Cardiac fibroblast (primary cell): ENCODE results near the gene DPCD.
"Not testable (repeated sequence)": the region's sequence is repeated elsewhere in the genome, so short reads cannot be mapped to it uniquely, and the experiment has no call there.

ENCODE experiments used
- DNase-seq, 2 donors: peaks; one replicate each; pipeline versions ENCODE4 v3.0.0 to v3.0.0-alpha.2; 2010; ENCODE audit warnings: low read depth in 2 of 2
- H3K4me3 ChIP-seq, 2 donors: replicated peaks in 1 of 2; 1 replicate in 1 of 2; 2 replicates in 1 of 2; pipeline ENCODE4 v1.5.1; 2011; ENCODE audit warnings: low read depth in 2 of 2, low read length in 2 of 2, mild to moderate bottlenecking in 2 of 2, moderate library complexity in 1 of 2
- TF ChIP-seq, protein P1 (sequence below): IDR thresholded peaks from one replicate; pipeline ENCODE4 v1.5.1; 2011; ENCODE audit warnings: low read depth, mild to moderate bottlenecking, low read length, inconsistent platforms

Gene DPCD

GRCh38 chr10:101630633-101630920 lies 42.5 kb downstream of the DPCD start:
- no peak overlapping the region for H3K4me3 ChIP-seq
- no peak for DNase-seq
- TF ChIP-seq, protein P1, sequence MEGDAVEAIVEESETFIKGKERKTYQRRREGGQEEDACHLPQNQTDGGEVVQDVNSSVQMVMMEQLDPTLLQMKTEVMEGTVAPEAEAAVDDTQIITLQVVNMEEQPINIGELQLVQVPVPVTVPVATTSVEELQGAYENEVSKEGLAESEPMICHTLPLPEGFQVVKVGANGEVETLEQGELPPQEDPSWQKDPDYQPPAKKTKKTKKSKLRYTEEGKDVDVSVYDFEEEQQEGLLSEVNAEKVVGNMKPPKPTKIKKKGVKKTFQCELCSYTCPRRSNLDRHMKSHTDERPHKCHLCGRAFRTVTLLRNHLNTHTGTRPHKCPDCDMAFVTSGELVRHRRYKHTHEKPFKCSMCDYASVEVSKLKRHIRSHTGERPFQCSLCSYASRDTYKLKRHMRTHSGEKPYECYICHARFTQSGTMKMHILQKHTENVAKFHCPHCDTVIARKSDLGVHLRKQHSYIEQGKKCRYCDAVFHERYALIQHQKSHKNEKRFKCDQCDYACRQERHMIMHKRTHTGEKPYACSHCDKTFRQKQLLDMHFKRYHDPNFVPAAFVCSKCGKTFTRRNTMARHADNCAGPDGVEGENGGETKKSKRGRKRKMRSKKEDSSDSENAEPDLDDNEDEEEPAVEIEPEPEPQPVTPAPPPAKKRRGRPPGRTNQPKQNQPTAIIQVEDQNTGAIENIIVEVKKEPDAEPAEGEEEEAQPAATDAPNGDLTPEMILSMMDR, result no peak

DNA sequence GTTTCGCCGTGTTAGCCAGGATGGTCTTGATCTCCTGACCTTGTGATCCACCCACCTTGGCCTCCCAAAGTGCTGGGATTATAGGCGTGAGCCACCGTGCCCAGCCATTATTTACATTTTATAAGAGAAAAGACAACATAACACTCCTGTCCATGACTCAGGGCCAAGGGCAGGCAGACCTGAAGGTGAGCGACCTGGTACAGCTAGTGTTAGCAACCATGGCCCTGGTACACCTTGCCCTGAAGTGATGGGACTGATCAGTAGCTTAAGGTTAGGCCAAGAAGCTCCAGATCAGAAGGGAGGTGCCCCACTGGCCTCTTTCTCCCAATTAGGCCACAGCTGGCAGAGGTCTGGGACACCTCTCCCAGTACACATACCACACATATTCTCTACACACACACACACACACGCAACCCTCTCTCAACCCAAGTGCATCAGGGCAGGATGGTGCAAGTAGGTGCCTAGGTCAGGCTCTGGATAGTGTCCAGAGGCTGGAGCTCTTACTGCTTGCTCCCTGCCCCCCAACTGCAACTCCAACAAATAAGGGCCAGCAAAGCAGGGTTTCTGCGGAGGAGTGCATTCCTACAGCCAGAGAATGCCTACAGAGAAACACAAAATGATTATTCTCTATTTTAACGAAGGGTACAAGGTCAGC lies 43.8 kb downstream of the DPCD start:
- TF ChIP-seq, protein P1, result no peak
- H3K4me3 ChIP-seq, result no peak overlapping the region
- peak in 1 of 2 donors; percentile 11 for DNase-seq

DNA sequence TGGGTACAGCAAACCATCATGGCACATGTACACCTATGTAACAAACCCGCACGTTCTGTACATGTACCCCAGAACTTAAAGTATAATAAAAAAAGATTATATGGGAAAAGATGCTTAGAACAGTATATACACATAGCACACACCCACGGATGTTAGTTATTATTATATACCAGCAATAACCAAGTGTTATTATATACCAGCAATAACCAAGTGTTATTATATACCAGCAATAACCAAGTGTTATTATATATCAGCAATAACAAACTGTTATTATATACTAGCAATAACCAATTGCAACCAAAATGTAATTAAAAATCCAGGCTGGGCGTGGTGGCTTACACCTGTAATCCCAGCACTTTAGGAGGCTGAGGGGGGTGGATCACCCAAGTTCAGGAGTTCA lies 45.4 kb downstream of the DPCD start:
- not testable (repeated sequence) for DNase-seq, H3K4me3 ChIP-seq

DNA sequence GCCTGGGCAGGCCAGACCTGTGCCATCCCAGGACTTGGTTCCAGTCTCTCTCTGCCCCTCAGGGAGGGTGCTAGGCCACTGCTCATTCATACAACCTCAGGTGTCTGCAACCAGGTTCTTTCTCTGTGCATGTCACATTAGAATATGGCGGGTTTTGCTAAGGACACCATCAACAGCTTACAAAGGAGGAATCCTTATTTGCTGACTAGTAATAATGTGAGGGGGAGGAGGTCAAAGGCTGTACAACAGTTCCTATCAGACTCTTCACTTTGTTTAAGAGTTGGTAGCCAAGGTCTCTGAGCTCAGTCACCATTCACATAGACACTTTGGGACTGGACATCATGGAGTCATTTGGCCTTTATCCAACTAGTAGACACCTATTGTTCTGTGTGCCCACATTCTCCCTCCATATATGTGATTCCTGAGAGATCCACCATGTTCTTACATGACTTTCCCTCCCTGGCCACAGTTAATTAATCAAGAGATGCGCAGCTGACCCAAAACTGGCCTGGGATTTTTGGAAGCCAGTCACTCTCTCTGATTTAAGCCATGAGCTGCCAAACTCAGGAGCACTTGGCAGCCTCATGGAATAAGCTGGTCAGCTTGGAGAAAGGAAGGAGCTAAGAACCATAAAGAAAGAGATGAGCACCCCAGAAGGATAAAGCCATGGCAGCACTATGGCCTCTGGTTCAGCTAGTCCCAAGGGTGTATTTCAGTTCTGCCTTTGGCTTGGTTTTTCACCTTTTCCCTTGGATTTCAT lies 51.2 kb downstream of the DPCD start:
- TF ChIP-seq, protein P1, result no peak
- no peak for DNase-seq
- H3K4me3 ChIP-seq, result no peak overlapping the region

GRCh38 chr10:101643546-101643945 lies 55.4 kb downstream of the DPCD start:
- no peak for DNase-seq
- TF ChIP-seq, protein P1, result no peak
- no peak overlapping the region for H3K4me3 ChIP-seq

- TF ChIP-seq, protein P1, result no peak
- no peak for DNase-seq
These were observed 55.9 kb downstream of the DPCD start for GRCh38 chr10:101644002-101644401.

DNA sequence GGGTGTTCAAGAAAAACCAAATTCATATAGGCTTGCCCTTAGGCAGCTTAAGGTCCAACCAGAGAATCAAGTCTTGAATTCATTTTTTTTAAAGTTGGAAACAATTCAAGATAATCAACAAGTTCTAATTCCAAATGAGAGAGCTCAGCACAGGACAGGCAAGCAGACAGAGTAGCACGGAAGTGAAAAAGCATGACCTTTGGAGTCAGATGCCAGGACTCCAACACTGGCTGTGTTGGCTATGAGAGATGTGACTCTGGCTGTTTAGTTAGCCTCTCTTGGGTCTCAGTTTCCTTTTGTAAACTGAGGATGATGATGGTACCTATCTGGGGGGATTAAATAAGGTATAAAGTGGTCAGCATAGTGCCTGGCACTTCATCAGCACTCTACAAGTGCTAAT lies 57.5 kb downstream of the DPCD start:
- DNase-seq, result no peak
- TF ChIP-seq, protein P1, result no peak

More at GRCh38 chr10:101644002-101644401, 55.9 kb downstream of the DPCD start:
- H3K4me3 ChIP-seq, result no peak overlapping the region

More for the DNA sequence above, 57.5 kb downstream of the DPCD start:
- no peak overlapping the region for H3K4me3 ChIP-seq
